Heart left ventricle (tissue), 13 donors: ENCODE data around the gene NDUFAF2.

ENCODE experiments used
- CTCF ChIP-seq, 12 donors: fragments of 200-600 bp; sonication (generic) in 4 of 12; IDR thresholded peaks; one replicate each; pipeline versions ENCODE4 v1.5.0 to v1.8.0; 2018 to 2022; ENCODE audit warnings: antibody characterized with exemption in 12 of 12, mild to moderate bottlenecking in 5 of 12
- POLR2A ChIP-seq, 2 donors: fragments of 450-650 bp; IDR thresholded peaks; one replicate each; pipeline ENCODE4 v1.6.1; 2017; ENCODE audit warnings: antibody characterized with exemption in 2 of 2, mild to moderate bottlenecking in 2 of 2, moderate library complexity in 2 of 2
- donor health status: ischemic (EF 13 %, LVEDD 7.1; RV severe dilation, severe dysfunction).
- donor health status: DM: no; HTN: yes; CAD: no.
- donor health status: DM: no; HTN: no; CAD: no.
- donor health status: ischemic (EF 25% LVEDD 6.9; RV normal size, moderate dysfunction).
- donor health status: ischemic (EF 25% LVEDD 5.7; RV mildly dilated, moderate dysfunction).
- donor health status: ischemic (EF 35%, LVEDD 5.7; RV mildly dilated, moderate dysfunction).
- donor health status: nonischemic (EF 11% LVEDD 7.7; RV severe dilation, severe dysfunction).
- donor health status: DM: yes; HTN: yes; CAD: no.
- donor health status: PGD.
- donor health status: ischemic (EF 29% LVEDD 5.4; RV normal size, mild dysfunction).
- donor health status: nonischemic (EF 23%, LVEDD 6.1; RV moderate dilation, normal function).

GRCh38 chr5:61069150-61069549 lies 124.1 kb downstream of the NDUFAF2 start:
- TF ChIP-seq POLR2A (IDR thresholded peaks at IDR 0.05) (no peak), CTCF (IDR thresholded peaks at IDR 0.05) (no peak)
